Uterus (tissue), 2 donors: Measurements from ENCODE around the gene RBM45.

Source experiments
- POLR2A ChIP-seq, 2 donors: fragments of 450-650 bp; IDR thresholded peaks; one replicate each; pipeline ENCODE4 v1.6.1; 2016; ENCODE audit warnings: antibody characterized with exemption in 2 of 2, mild to moderate bottlenecking in 1 of 2, moderate library complexity in 1 of 2
- TF ChIP-seq, protein P1 (sequence below), 4 experiments: fragments of 200-600 bp in 2 of 4; fragments of 450-650 bp in 2 of 4; sonication (generic) in 2 of 4; IDR thresholded peaks; one replicate each; pipeline ENCODE4 v1.5.1; 2016 to 2019; ENCODE audit warnings: antibody characterized with exemption in 4 of 4, mild to moderate bottlenecking in 2 of 4, moderate library complexity in 1 of 4

- TF ChIP-seq, protein P1, sequence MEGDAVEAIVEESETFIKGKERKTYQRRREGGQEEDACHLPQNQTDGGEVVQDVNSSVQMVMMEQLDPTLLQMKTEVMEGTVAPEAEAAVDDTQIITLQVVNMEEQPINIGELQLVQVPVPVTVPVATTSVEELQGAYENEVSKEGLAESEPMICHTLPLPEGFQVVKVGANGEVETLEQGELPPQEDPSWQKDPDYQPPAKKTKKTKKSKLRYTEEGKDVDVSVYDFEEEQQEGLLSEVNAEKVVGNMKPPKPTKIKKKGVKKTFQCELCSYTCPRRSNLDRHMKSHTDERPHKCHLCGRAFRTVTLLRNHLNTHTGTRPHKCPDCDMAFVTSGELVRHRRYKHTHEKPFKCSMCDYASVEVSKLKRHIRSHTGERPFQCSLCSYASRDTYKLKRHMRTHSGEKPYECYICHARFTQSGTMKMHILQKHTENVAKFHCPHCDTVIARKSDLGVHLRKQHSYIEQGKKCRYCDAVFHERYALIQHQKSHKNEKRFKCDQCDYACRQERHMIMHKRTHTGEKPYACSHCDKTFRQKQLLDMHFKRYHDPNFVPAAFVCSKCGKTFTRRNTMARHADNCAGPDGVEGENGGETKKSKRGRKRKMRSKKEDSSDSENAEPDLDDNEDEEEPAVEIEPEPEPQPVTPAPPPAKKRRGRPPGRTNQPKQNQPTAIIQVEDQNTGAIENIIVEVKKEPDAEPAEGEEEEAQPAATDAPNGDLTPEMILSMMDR (IDR thresholded peaks at IDR 0.05) = no peak
- no peak for TF ChIP-seq POLR2A (IDR thresholded peaks at IDR 0.05)
These were observed 47.7 kb downstream of the RBM45 start for GRCh38 chr2:178159966-178160365.
